Measurements from ENCODE around the gene AKT3.
"Not testable (repeated sequence)": the region's sequence is repeated elsewhere in the genome, so short reads cannot be mapped to it uniquely, and the experiment has no call there.

The AKT3 gene

DNA sequence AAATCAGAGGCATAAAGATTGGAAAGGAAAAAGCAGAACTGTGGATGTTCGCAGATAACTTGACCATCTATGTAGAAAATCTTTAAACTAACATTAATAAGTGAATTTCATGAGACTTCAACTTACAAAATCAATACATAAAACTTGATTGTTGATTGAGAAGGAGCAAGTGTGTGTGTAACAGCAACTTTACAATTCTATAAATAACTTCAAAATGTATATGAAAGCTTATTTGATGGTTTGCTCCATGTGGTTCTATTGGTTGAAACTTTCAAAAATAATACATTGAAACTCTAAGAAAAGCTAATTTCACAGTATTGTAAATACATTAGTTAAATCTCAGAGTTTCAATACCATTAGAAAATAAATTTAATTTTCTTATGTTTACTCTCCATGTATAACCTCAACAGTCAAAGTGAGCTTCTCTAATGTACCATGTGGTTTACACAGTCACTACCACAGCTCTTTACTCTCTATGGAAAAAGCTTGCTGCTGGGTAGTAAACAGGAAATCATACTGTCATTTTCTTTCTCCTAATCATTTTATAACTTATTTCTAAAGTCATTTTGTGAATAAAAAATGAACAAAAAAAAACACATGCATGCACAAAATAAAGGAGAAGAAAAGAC, 12.0 kb downstream of the AKT3 start:
- no peak for DNase-seq

DNA sequence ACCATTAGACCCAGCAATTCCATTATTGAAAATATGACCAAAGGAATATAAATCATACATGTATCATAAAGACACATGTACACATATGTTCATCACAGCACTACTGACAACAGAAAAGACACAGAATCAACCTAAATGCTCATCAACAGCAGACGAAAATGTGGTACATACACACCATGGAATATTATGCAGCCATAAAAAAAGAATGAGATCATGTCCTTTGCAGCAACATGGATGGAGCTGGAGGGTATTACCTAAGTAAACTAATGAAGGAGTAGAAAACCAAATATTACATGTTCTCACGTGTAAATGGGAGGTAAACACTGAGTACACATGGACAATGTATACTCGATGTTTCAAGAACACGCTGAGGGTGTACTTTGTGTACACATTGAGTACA, 15.9 kb downstream of the AKT3 start:
- DNase-seq: no peak

DNA sequence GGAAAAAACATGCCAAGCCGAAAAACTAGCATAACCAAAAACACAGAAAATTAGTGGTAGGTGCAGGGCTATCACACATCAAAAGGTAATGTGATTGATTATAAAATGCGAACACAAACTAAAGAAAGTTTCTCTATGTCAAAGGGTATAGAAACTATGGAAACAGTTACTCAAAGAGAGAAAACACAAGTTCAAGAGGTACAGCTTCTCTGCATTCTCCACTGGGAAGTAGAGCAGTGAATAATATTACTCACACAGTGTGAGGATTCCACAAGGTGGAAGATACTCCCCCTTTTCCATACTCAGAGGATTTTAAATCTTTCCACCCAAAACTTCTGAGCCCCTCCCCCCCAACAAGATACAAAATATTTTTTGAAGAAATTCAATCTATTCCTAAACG, 18.6 kb downstream of the AKT3 start:
- no peak for DNase-seq

DNA sequence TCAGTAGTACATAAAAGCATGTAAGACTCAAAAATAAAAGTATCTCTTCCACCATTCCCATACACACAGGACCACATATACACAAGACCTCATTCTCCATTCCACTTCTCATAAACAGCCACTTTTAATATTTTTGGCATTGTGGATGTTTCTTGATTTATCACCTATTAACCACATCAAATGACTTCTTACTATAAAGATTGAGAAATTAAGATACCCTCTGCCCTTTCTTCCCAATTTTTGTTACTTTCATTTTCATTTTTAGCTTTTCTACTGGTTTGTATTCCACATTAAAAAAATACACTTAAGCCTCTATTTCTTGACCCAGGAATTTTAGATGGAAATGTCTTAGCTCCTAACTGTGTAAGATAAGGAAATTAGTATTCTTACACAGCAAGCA, 22.8 kb downstream of the AKT3 start:
- DNase-seq: no peak

DNA sequence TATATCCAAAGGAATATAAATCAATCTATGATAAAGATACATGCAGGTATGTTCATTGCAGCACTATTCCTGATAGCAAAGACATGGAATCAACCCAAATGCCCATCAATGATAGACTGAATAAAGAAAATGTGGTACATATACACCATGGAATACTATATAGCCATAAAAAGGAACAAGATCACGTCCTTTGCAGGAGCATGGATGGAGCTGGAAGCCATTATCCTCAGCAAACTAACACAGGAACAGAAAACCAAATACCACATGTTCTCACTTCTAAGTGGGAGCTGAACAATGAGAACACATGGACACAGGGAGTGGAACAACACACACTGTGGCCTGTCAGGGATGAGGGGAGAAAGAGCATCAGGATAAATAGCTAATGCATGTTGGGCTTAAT, 25.1 kb downstream of the AKT3 start:
- not testable (repeated sequence) for DNase-seq

DNA sequence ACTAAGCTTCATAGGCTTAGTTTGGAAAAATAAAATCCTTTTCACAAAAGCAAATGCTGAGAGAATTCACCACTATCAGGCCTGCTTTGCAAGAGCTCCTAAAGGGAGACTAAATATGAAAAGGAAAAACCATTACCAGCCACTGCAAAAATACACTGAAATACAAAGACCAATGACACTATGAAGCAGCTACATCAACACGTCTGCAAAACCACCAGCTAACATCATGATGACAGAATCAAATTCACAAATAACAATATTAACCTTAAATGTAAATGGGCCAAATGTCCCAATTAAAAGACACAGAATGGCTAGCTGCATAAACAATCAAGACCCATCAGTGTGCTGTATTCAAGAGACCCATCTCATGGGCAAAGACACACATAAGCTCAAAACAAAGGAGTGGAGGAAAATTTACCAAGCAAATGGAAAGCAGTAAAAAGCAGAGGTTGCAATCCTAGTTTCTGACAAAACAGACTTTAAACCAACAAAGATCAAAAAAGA, 28.8 kb downstream of the AKT3 start:
- no peak for DNase-seq

DNA sequence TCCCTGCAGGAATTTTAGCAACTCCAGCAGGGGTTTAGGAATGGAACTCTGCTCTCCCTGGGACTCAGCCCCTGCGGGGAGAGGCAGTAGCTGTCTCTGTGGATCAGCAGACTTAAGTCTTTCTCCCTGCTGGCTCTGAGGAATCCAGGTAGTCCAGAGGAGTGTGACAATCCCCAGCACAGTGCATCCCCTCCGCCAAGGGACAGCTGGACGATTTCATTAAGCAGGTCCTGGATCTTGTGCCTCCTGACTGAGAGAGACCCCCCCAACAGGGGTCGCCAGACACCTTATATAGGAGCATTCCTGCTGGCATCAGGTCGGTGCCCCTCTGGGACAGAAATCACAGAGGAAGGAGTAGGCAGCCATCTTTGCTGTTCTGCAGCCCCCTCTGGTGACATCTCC, 30.6 kb downstream of the AKT3 start:
- no peak for DNase-seq

DNA sequence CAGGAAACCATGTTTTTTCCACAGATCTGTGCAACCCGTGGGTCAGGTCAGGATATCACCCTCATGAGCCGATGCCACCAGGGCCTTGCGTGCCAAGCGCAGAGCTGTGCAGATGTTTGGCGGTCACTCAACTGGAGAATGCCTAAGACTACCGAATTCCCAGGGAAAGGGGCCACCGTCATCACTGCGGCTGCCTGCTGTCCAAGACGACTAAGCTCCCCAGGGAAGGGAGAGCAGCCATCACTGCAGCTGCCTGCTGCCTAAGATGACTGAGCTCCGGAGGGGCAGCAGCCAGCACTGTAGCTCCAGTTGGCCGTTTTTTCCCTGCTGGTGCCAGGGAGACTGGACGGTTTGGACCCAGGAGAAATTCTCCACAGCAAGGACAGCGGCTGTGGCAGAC, 31.1 kb downstream of the AKT3 start:
- no peak for DNase-seq

DNA sequence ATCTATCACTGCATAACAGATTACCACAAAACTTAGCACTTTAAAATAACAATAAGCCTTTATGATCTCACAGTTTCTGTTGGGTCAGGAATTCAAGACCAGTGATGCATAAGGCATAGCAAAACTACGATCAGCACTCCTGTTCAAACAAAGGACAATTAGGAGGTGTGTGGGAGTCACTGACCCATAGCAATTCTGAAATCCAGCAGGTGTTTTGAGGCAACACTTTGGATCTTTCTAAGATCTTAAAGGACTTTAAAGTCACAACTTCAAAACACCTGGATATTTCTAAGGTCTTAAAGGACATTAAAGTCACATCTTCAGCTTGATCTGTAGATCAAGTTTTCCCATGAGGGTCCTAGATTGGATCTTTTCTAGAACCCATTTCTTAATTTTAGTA, 35.3 kb downstream of the AKT3 start:
- DNase-seq: no peak

DNA sequence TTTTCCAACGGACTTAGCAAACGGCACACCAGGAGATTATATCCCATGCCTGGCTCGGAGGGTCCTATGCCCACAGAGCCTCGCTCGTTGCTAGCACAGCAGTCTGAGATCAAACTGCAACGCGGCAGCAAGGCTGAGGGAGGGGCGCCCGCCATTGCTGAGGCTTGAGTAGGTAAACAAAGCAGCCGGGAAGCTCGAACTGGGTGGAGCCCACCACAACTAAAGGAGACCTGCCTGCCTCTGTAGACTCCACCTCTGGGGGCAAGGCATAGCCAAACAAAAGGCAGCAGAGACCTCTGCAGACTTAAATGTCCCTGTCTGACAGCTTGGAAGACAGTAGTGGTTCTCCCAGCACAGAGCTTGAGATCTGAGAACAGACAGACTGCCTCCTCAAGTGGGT, 42.7 kb downstream of the AKT3 start:
- DNase-seq: peak; percentile 49

DNA sequence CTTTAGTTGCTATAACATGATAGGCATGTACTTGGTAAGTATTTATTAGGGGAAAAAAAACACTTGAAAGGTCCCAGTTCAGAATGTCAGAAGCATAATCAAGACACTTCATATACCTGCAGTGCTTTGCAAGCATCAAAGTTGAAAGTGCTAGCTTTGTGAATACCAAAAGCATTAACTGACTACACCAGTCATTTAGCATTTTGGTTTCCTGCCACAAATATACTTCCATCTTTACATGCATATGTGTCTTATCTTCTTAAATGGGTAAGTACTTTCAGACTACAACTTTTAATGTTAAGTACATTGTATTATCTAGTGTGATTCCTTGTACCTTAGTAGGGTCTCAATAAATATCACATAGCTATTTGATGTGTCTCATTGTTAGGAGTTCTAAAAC, 43.7 kb downstream of the AKT3 start:
- DNase-seq: no peak

DNA sequence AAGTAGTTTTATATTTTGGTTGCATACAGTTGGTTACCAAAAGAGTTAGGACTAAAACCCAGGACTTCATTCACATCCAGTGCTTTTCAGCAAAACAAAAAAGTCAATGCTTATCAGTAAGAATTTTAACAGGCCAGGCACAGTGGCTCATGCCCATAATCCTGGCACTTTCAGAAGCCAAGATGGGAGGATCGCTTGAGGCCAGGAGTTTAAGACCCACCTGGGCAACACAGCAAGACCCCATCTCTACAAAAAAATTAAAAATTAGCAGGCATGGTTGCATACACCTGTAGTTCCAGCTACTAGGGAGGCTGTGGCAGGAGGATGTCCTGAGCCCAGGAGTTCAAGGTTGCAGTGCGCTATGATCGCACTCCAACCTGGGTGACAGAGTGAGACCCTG, 47.3 kb downstream of the AKT3 start:
- no peak for DNase-seq

DNA sequence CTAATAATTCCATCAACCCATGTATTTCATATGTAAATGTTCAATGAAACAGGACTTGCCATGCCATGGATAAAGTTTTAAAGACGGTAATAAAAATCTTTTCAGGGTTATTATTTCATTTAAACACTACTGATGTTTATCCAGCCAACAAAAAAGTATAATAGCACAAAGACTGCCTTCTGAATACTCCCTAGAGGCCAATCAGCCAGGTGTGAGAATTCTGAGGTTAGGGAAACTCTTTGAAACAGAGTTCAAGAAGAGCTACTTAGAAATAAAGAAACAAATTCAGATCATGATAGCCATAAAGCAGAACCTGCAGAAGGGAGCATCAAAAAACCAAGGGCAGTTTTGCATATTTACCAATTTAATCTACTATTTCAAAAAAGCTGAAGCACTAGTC, 48.7 kb downstream of the AKT3 start:
- no peak for DNase-seq

DNA sequence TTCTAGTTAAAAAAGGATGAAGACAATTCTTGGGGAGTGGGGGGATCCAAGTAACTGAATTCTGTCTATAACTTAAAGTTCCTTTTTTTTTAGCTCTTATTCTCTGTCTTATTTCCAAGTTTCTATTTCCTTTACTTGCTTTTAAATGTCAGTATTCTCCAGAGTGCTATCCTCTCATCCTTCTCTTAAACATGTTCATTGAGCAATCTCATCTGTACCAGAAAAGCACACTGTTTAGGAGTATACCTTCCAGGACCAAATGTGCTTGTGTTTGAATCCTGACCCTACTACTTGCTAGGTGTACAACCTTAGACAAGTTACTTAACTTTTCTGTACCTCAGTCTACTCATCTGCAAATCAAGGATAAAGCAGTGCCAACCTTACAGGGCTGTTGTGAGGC, 50.1 kb downstream of the AKT3 start:
- no peak for DNase-seq

DNA sequence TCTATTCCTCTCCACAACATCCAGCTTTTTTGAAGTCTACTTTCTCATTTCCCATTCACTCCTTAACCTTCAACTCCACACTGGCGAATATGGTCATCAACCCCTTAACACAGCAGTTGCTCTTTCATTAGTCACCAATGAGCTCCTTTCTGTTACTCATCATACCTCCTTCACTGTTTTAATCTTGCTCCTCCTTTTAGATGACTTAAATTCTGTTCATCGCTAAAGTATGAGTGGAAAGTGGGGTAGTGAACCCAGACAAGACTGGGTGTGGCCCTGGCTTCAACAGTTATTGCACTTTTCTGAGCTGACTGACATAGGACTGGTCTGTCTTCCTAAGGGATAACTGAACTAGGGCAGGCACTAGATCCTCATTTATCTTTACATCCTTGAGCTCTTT, 51.3 kb downstream of the AKT3 start:
- DNase-seq: no peak

DNA sequence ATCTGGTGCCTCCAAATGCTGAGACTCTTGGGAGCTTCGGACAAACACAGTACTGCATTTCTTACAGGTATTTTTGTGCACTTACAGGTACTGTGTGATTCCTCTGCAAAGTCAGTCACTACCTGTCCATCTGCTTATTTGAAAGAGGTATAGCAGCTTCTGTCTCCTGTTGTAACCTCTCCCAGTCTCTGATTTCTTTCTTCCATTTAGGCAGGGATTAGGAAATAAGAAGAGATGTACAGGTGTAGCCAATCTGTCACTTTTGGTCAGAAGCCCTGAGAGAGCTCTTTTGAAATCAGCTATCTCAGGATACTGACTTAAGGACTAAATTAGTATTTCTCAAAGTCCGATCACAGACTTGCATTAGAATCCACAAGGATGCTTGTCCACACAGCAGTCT, 54.0 kb downstream of the AKT3 start:
- no peak for DNase-seq

DNA sequence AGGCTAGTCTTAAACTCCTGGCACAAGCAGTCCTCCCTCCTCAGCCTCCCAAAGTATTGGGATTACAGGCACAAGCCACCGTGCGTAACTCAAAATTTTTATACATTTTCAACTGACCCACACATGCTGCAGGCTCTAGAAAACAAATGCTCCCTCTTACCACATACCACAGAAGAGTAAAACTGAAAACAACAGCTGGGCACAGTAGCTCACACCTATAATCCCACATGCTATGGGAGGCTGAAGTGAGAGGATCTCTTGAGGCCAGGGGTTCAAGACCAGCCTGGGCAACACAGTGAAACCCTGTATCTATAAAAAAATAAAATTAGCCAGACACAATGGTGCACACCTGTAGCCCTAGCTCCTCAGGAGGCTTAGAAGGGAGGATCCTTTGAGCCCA, 56.7 kb downstream of the AKT3 start:
- no peak for DNase-seq

DNA sequence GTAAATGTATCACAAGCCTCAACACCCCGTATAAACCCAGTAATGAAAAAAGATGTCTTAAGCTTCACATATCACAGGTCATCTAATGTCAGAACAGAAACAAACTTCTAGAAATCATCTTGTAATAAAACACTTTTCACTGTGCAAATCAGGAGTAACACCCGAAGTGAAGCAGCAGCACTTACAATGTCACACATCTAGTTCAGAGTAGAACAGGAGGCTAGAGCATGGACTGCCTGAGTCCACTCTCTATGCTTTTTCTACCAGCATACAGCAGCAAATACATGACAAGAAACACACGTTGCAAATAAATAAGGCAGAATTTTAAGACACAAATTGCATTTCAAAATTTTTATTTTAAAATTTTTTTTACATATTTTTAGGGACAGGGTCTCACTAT, 57.2 kb downstream of the AKT3 start:
- no peak for DNase-seq

DNA sequence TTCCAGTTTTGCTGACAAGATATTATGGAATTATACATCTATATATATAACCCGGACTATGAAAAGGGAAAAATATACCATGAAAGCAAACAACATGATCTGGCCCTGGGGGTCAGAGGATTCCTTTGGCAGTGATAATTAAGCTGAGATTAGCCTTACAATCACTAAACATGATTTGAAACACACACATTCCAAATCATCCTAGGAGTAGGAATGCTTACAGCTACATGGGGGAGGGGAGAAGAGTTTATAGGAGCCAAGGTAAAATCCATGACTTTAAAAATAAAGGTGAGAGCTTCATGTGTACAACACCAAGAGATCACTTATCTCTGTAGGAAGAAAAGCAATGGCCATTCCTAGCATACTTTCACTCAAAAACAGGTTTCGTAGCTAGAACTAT, 57.6 kb downstream of the AKT3 start:
- no peak for DNase-seq

DNA sequence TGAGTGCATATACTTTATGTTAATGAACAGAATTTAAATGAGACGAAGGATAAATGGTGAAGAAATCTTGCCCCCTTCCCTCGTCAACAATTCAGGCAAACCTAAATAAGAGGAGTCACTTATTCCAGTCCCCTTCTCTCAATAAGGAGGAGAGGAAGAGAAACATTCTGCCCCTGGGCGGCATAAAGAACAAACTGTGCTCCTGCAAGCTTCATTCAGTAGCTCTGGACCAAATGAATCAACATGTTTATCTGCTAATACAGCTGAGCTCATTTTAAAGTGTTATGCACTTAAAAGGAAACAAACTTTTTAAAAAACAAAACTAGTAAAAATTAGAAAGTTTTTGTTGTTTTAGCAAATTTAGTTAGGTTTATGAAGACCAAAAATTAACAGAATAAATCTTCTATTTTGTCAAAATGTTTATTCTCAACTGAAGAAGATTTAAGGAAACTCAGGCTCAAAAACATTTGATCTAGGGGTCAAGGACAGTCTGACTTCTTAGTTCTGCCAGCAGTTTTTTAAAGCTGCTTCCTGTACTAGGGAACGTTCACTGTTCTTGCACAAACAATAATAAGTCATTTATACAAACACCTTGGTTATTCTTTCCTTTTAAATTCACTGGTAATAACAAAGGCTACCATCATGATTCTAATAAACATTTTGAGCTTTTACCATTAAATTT, 58.3 kb downstream of the AKT3 start:
- no peak for DNase-seq

DNA sequence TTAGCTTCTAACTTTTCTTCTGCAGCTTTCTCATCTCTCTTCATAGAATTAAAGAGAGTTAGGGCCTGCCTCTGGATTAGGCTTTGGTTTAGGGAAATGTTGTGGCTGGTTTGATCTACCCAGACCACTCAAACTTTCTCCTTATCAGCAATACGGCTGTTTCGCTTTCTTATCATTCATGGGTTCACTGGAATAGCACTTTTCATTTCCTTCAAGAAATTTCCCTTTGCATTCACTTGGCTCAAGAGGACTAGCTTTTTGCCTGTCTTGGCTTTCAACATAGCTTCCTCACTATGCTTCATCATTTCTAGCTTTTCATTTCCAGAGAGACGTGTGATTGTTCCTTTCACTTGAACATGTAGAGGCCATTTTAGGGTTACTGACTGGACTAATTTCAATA, 59.6 kb downstream of the AKT3 start:
- DNase-seq: no peak

DNA sequence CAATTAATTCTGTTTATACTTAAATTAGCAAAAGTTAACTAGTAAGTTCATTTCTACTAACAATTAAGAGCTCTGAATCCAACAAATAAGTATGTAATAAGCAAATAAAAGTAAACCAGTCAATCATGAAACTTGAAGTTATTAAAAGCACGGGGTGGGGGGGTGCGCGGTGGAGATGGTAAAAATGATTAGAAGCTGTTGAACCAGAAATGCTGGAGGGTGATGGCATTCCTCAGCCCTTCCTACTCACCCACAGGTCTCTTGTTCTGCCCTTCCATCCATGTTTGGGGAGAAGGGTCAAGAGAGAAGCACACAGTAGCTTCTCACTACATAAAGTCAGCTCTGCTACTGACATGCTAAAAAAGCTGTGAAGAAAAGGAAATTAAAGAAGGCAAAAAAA, 63.5 kb downstream of the AKT3 start:
- no peak for DNase-seq

DNA sequence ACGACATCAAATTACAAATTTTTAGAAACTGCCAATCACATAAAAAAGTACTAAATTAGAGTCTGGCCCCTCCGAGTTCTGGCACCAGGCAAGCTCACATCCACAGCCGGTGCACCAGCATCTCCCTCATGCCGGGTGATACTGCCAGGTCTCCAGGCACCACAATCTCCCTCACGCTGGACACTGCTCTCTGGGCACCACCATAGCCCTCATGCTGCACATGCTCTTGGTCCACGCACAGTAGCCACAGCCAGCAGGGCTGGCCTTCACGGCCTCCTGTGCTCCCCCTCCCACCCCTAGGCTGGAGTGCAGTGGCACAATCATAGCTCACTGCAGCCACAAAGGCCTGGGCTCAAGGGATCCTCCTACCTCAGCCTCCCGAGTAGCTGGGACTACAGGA, 65.5 kb downstream of the AKT3 start:
- DNase-seq: no peak

DNA sequence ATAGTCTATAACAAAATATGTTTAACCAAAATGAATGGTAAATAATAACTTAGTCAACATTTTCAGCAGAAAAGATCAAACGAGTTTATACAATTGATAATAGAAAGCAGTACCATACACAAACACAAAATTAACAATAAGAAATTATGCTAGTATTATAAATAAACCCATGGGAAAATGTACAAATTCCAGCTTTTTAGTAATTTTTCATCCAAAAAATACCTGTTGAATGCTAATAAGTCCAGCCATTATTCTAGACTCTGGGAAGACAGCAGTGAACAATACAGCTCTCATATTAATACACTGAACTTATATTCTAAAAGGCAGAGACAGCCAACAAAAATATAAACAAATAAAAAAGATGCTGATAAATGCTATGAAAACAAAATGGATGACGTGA, 66.3 kb downstream of the AKT3 start:
- DNase-seq: no peak

Measured in activated T-cell treated with anti-CD3 and anti-CD28 coated beads, Interleukin-2, amount 50 U/mL, for 1 hour (primary cell).